ENCODE data around the gene TMA16.

GRCh38 chr4:163556650-163557391, 62.3 kb downstream of the TMA16 start:
- no peak for TF ChIP-seq POLR2A (IDR thresholded peaks at IDR 0.05)
- no peak for TF ChIP-seq CTCF (IDR thresholded peaks at IDR 0.05)

Measured in stomach (tissue), 4 donors.